ENCODE results near the gene RERE.

Gene RERE

GRCh38 chr1:8552820-8553397 is 264.5 kb downstream of the RERE start:
- Histone ChIP-seq H3K9ac (ENCODE audit: low read depth, low read length, poor library complexity) (peak overlapping the region; percentile 81), H3K36me3 (replicated peaks in 1 of 2; ENCODE audit: control insufficient read depth in 2 of 2, insufficient read depth in 2 of 2, low read length in 2 of 2) (peaks cover 8 to 61% of the 10 kb centered on the region in 2 donors), H3K4me1 (ENCODE audit: control insufficient read depth in 2 of 2, insufficient read depth in 1 of 2, low read depth in 1 of 2, low read length in 2 of 2) (peaks cover 11 to 19% of the 10 kb centered on the region in 2 donors), H3K79me1 (ENCODE audit: low read depth, low read length) (peaks cover 8% of the 10 kb centered on the region), H3K18ac (ENCODE audit: low read length) (peak overlapping the region; percentile 20), H3K14ac (ENCODE audit: low read length) (peak overlapping the region; percentile 97), H4K8ac (ENCODE audit: low read depth, low read length) (peak overlapping the region; percentile 95), H2AK5ac (ENCODE audit: low read depth, low read length) (peak overlapping the region; percentile 0), H2BK12ac (ENCODE audit: low read length) (peak overlapping the region; percentile 5), H3K27me3 (ENCODE audit: control insufficient read depth in 3 of 3, insufficient read depth in 3 of 3, low read depth in 1 of 3, low read length in 3 of 3) (no peaks in the 10 kb centered on the region), H3K4me3 (ENCODE audit: low read length in 2 of 2) (peak overlapping the region in 1 of 2 donors; percentile 58), H2BK5ac (ENCODE audit: low read length) (peak overlapping the region; percentile 9), H3K4ac (ENCODE audit: low read length) (no peak overlapping the region), H2BK15ac (ENCODE audit: low read length) (no peak overlapping the region), H3K4me2 (ENCODE audit: insufficient read depth, low read length, poor library complexity, severe bottlenecking) (no peak overlapping the region), H3K9me3 (replicated peaks in 1 of 2; ENCODE audit: control insufficient read depth in 2 of 2, insufficient read depth in 1 of 2, low read depth in 1 of 2, low read length in 2 of 2) (peaks cover 0 to 3% of the 10 kb centered on the region in 2 donors), H2AFZ (ENCODE audit: low read length) (no peak overlapping the region), H3K27ac (replicated peaks; ENCODE audit: low read length) (peak overlapping the region; percentile 57), H4K91ac (ENCODE audit: low read depth, low read length, poor library complexity) (peak overlapping the region; percentile 40), H2BK120ac (ENCODE audit: low read depth, low read length) (no peak overlapping the region), H3K23ac (ENCODE audit: low read depth, low read length, poor library complexity) (peak overlapping the region; percentile 76)
- no peak for DNase-seq (ENCODE audit: low spot score)
- no CpG with 5 or more reads among the region's 21 CpGs for WGBS, 2 donors (ENCODE audit: extremely low coverage in 2 of 2, insufficient read length in 2 of 2, insufficient replicate concordance in 1 of 2)

GRCh38 chr1:8551613-8552489 is 265.6 kb downstream of the RERE start:
- Histone ChIP-seq H3K23ac (ENCODE audit: low read depth, low read length, poor library complexity) (no peak overlapping the region), H3K4me1 (ENCODE audit: control insufficient read depth in 2 of 2, insufficient read depth in 1 of 2, low read depth in 1 of 2, low read length in 2 of 2) (peaks cover 11 to 19% of the 10 kb centered on the region in 2 donors), H3K14ac (ENCODE audit: low read length) (no peak overlapping the region), H2BK15ac (ENCODE audit: low read length) (no peak overlapping the region), H3K27ac (replicated peaks; ENCODE audit: low read length) (no peak overlapping the region), H2BK120ac (ENCODE audit: low read depth, low read length) (no peak overlapping the region), H2AFZ (ENCODE audit: low read length) (no peak overlapping the region), H3K18ac (ENCODE audit: low read length) (no peak overlapping the region), H3K4me2 (ENCODE audit: insufficient read depth, low read length, poor library complexity, severe bottlenecking) (no peak overlapping the region), H3K36me3 (replicated peaks in 1 of 2; ENCODE audit: control insufficient read depth in 2 of 2, insufficient read depth in 2 of 2, low read length in 2 of 2) (peaks cover 6 to 53% of the 10 kb centered on the region in 2 donors), H4K8ac (ENCODE audit: low read depth, low read length) (no peak overlapping the region), H3K27me3 (ENCODE audit: control insufficient read depth in 3 of 3, insufficient read depth in 3 of 3, low read depth in 1 of 3, low read length in 3 of 3) (no peaks in the 10 kb centered on the region), H3K9me3 (replicated peaks in 1 of 2; ENCODE audit: control insufficient read depth in 2 of 2, insufficient read depth in 1 of 2, low read depth in 1 of 2, low read length in 2 of 2) (peaks cover 0 to 3% of the 10 kb centered on the region in 2 donors), H3K4ac (ENCODE audit: low read length) (no peak overlapping the region), H4K91ac (ENCODE audit: low read depth, low read length, poor library complexity) (no peak overlapping the region), H3K79me1 (ENCODE audit: low read depth, low read length) (peaks cover 8% of the 10 kb centered on the region), H2AK5ac (ENCODE audit: low read depth, low read length) (no peak overlapping the region), H2BK5ac (ENCODE audit: low read length) (no peak overlapping the region), H2BK12ac (ENCODE audit: low read length) (no peak overlapping the region), H3K4me3 (ENCODE audit: low read length in 2 of 2) (no peak overlapping the region), H3K9ac (ENCODE audit: low read depth, low read length, poor library complexity) (no peak overlapping the region)
- peak; percentile 26 for DNase-seq (ENCODE audit: low spot score)
- no CpG with 5 or more reads among the region's 6 CpGs for WGBS, 2 donors (ENCODE audit: extremely low coverage in 2 of 2, insufficient read length in 2 of 2, insufficient replicate concordance in 1 of 2)

- Histone ChIP-seq H3K4ac (ENCODE audit: low read length) (no peak overlapping the region), H4K8ac (ENCODE audit: low read depth, low read length) (no peak overlapping the region), H2BK5ac (ENCODE audit: low read length) (no peak overlapping the region), H2AK5ac (ENCODE audit: low read depth, low read length) (no peak overlapping the region), H2AFZ (ENCODE audit: low read length) (no peak overlapping the region), H3K4me1 (ENCODE audit: control insufficient read depth in 2 of 2, insufficient read depth in 1 of 2, low read depth in 1 of 2, low read length in 2 of 2) (peaks cover 11 to 19% of the 10 kb centered on the region in 2 donors), H3K36me3 (replicated peaks in 1 of 2; ENCODE audit: control insufficient read depth in 2 of 2, insufficient read depth in 2 of 2, low read length in 2 of 2) (peaks cover 3 to 50% of the 10 kb centered on the region in 2 donors), H3K23ac (ENCODE audit: low read depth, low read length, poor library complexity) (no peak overlapping the region), H3K27ac (replicated peaks; ENCODE audit: low read length) (no peak overlapping the region), H2BK120ac (ENCODE audit: low read depth, low read length) (no peak overlapping the region), H3K18ac (ENCODE audit: low read length) (no peak overlapping the region), H3K14ac (ENCODE audit: low read length) (no peak overlapping the region), H3K9me3 (replicated peaks in 1 of 2; ENCODE audit: control insufficient read depth in 2 of 2, insufficient read depth in 1 of 2, low read depth in 1 of 2, low read length in 2 of 2) (peaks cover 0 to 3% of the 10 kb centered on the region in 2 donors), H4K91ac (ENCODE audit: low read depth, low read length, poor library complexity) (no peak overlapping the region), H3K4me2 (ENCODE audit: insufficient read depth, low read length, poor library complexity, severe bottlenecking) (no peak overlapping the region), H2BK12ac (ENCODE audit: low read length) (no peak overlapping the region), H2BK15ac (ENCODE audit: low read length) (no peak overlapping the region), H3K9ac (ENCODE audit: low read depth, low read length, poor library complexity) (no peak overlapping the region), H3K79me1 (ENCODE audit: low read depth, low read length) (peaks cover 10% of the 10 kb centered on the region), H3K27me3 (ENCODE audit: control insufficient read depth in 3 of 3, insufficient read depth in 3 of 3, low read depth in 1 of 3, low read length in 3 of 3) (no peaks in the 10 kb centered on the region), H3K4me3 (ENCODE audit: low read length in 2 of 2) (no peak overlapping the region)
- WGBS, 2 donors (ENCODE audit: extremely low coverage in 2 of 2, insufficient read length in 2 of 2, insufficient replicate concordance in 1 of 2), result no CpG with 5 or more reads among the region's 3 CpGs
- no peak for DNase-seq (ENCODE audit: low spot score)
These were observed 266.4 kb downstream of the RERE start for GRCh38 chr1:8551057-8551456.

GRCh38 chr1:8547791-8548190 is 269.6 kb downstream of the RERE start:
- Histone ChIP-seq H2AFZ (ENCODE audit: low read length) (no peak overlapping the region), H4K8ac (ENCODE audit: low read depth, low read length) (no peak overlapping the region), H4K91ac (ENCODE audit: low read depth, low read length, poor library complexity) (no peak overlapping the region), H3K23ac (ENCODE audit: low read depth, low read length, poor library complexity) (no peak overlapping the region), H3K4me2 (ENCODE audit: insufficient read depth, low read length, poor library complexity, severe bottlenecking) (no peak overlapping the region), H3K36me3 (replicated peaks in 1 of 2; ENCODE audit: control insufficient read depth in 2 of 2, insufficient read depth in 2 of 2, low read length in 2 of 2) (peaks cover 3 to 51% of the 10 kb centered on the region in 2 donors), H3K9me3 (replicated peaks in 1 of 2; ENCODE audit: control insufficient read depth in 2 of 2, insufficient read depth in 1 of 2, low read depth in 1 of 2, low read length in 2 of 2) (peaks cover 0 to 16% of the 10 kb centered on the region in 2 donors), H3K27me3 (ENCODE audit: control insufficient read depth in 3 of 3, insufficient read depth in 3 of 3, low read depth in 1 of 3, low read length in 3 of 3) (no peaks in the 10 kb centered on the region), H2BK12ac (ENCODE audit: low read length) (no peak overlapping the region), H2BK5ac (ENCODE audit: low read length) (no peak overlapping the region), H3K4me1 (ENCODE audit: control insufficient read depth in 2 of 2, insufficient read depth in 1 of 2, low read depth in 1 of 2, low read length in 2 of 2) (peaks cover 5 to 18% of the 10 kb centered on the region in 2 donors), H3K79me1 (ENCODE audit: low read depth, low read length) (peaks cover 5% of the 10 kb centered on the region), H3K27ac (replicated peaks; ENCODE audit: low read length) (no peak overlapping the region), H3K4ac (ENCODE audit: low read length) (no peak overlapping the region), H3K18ac (ENCODE audit: low read length) (no peak overlapping the region), H3K14ac (ENCODE audit: low read length) (no peak overlapping the region), H2BK15ac (ENCODE audit: low read length) (no peak overlapping the region), H3K4me3 (ENCODE audit: low read length in 2 of 2) (no peak overlapping the region), H2AK5ac (ENCODE audit: low read depth, low read length) (no peak overlapping the region), H3K9ac (ENCODE audit: low read depth, low read length, poor library complexity) (no peak overlapping the region), H2BK120ac (ENCODE audit: low read depth, low read length) (no peak overlapping the region)
- no peak for DNase-seq (ENCODE audit: low spot score)
- WGBS, 2 donors (ENCODE audit: extremely low coverage in 2 of 2, insufficient read length in 2 of 2, insufficient replicate concordance in 1 of 2), result no CpG with 5 or more reads among the region's 4 CpGs

Measured in neuronal stem cell (in vitro differentiated cells).